Loucy (cell line): ENCODE measurements around the gene DNAH11.

ENCODE experiments used
- H2AFZ ChIP-seq: fragments of 200-600 bp; sonication (generic); 2 replicates; pipeline ENCODE4 v1.6.0; 2016; ENCODE audit warnings: antibody characterized with exemption, mild to moderate bottlenecking, low read length, moderate library complexity
- H3F3A ChIP-seq: fragments of 200-600 bp; 2 replicates; pipeline ENCODE4 v1.6.0; 2016; ENCODE audit warnings: antibody characterized with exemption, low read depth, mild to moderate bottlenecking
- H3K27me3 ChIP-seq: fragments of 200-600 bp; sonication (generic); 2 replicates; pipeline ENCODE4 v1.6.1; 2014; ENCODE audit warnings: low read length, mild to moderate bottlenecking; ENCODE audit not compliant: insufficient read depth, poor library complexity, severe bottlenecking
- H3K36me3 ChIP-seq: fragments of 200-600 bp; sonication (generic); 2 replicates; pipeline ENCODE4 v1.6.1; 2016; ENCODE audit warnings: low read length; ENCODE audit not compliant: insufficient read depth
- H3K4me1 ChIP-seq: fragments of 200-600 bp; sonication (generic); 2 replicates; pipeline ENCODE4 v1.5.1; 2014; ENCODE audit warnings: low read length, mild to moderate bottlenecking; ENCODE audit not compliant: insufficient read depth, poor library complexity, severe bottlenecking
- H3K4me2 ChIP-seq: fragments of 200-600 bp; sonication (generic); 2 replicates; pipeline ENCODE4 v1.6.0; 2014; ENCODE audit warnings: antibody characterized with exemption, low read length, low read depth, mild to moderate bottlenecking; ENCODE audit not compliant: poor library complexity, severe bottlenecking
- H3K4me3 ChIP-seq: fragments of 200-600 bp; sonication (generic); 2 replicates; pipeline ENCODE4 v1.5.1; 2014; ENCODE audit warnings: low read length, mild to moderate bottlenecking, mixed read lengths; ENCODE audit not compliant: poor library complexity, severe bottlenecking
- H3K79me2 ChIP-seq: fragments of 200-600 bp; sonication (generic); 2 replicates; pipeline ENCODE4 v1.6.1; 2014; ENCODE audit warnings: low read length; ENCODE audit not compliant: insufficient read depth
- H3K9ac ChIP-seq: fragments of 200-600 bp; sonication (generic); 2 replicates; pipeline ENCODE4 v1.6.0; 2014; ENCODE audit warnings: mild to moderate bottlenecking, low read depth, low read length, moderate library complexity; ENCODE audit not compliant: poor library complexity, severe bottlenecking
- H3K9me2 ChIP-seq: fragments of 200-600 bp; sonication (generic); replicated peaks from 2 replicates; pipeline ENCODE4 v1.6.1; 2016; ENCODE audit warnings: low read depth, low read length, mixed read lengths
- H3K9me3 ChIP-seq: fragments of 200-600 bp; sonication (generic); 2 replicates; pipeline ENCODE4 v1.6.1; 2014; ENCODE audit warnings: mild to moderate bottlenecking, antibody characterized with exemption, low read length, low read depth; ENCODE audit not compliant: insufficient read depth
- H4K20me1 ChIP-seq: fragments of 200-600 bp; sonication (generic); 2 replicates; pipeline ENCODE4 v1.6.0; 2014; ENCODE audit warnings: antibody characterized with exemption, low read length, mild to moderate bottlenecking; ENCODE audit not compliant: insufficient read depth, poor library complexity, severe bottlenecking
- EZH2phosphoT487 ChIP-seq: fragments of 200-600 bp; IDR thresholded peaks from 2 replicates; pipeline ENCODE4 v1.6.1; 2018; ENCODE audit warnings: antibody characterized with exemption, mild to moderate bottlenecking, moderate library complexity, borderline replicate concordance
- TF ChIP-seq, protein P1 (sequence below): fragments of 200-600 bp; sonication (generic); conservative IDR thresholded peaks from 2 replicates; pipeline ENCODE4 v1.5.1; 2014; ENCODE audit warnings: mild to moderate bottlenecking, antibody characterized with exemption, low read length

Gene DNAH11

DNA sequence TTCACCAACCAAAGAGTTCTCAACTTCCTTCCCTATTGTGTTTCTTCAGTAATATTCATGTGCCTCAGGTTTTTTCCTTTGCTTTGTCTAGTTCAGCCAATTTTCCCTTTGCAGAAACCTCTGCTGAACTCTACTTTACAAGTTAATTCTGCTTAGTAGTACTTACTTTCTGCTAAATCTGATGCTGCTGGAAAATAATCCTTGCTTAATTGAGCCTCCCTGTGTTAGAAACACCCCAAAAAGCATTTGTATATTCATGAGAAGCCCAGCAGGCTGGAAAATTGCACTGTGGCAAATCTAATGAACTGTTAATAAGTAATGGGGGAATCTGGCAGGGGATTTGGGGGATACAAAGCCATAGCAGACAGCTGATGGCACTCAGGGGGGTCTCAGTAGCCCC is 324.4 kb downstream of the DNAH11 start:
- Histone ChIP-seq H3F3A (no peaks in the 10 kb centered on the region), H3K4me2 (no peak overlapping the region), H3K79me2 (no peaks in the 10 kb centered on the region), H3K9ac (no peak overlapping the region), H3K9me3 (no peaks in the 10 kb centered on the region), H3K4me3 (no peak overlapping the region), H3K9me2 (no peaks in the 10 kb centered on the region), H2AFZ (no peak overlapping the region), H3K4me1 (peaks cover 33% of the 10 kb centered on the region), H4K20me1 (no peaks in the 10 kb centered on the region), H3K27me3 (no peaks in the 10 kb centered on the region), H3K36me3 (no peaks in the 10 kb centered on the region)
- TF ChIP-seq, protein P1, sequence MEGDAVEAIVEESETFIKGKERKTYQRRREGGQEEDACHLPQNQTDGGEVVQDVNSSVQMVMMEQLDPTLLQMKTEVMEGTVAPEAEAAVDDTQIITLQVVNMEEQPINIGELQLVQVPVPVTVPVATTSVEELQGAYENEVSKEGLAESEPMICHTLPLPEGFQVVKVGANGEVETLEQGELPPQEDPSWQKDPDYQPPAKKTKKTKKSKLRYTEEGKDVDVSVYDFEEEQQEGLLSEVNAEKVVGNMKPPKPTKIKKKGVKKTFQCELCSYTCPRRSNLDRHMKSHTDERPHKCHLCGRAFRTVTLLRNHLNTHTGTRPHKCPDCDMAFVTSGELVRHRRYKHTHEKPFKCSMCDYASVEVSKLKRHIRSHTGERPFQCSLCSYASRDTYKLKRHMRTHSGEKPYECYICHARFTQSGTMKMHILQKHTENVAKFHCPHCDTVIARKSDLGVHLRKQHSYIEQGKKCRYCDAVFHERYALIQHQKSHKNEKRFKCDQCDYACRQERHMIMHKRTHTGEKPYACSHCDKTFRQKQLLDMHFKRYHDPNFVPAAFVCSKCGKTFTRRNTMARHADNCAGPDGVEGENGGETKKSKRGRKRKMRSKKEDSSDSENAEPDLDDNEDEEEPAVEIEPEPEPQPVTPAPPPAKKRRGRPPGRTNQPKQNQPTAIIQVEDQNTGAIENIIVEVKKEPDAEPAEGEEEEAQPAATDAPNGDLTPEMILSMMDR, result no peak
- no peak for TF ChIP-seq EZH2phosphoT487

DNA sequence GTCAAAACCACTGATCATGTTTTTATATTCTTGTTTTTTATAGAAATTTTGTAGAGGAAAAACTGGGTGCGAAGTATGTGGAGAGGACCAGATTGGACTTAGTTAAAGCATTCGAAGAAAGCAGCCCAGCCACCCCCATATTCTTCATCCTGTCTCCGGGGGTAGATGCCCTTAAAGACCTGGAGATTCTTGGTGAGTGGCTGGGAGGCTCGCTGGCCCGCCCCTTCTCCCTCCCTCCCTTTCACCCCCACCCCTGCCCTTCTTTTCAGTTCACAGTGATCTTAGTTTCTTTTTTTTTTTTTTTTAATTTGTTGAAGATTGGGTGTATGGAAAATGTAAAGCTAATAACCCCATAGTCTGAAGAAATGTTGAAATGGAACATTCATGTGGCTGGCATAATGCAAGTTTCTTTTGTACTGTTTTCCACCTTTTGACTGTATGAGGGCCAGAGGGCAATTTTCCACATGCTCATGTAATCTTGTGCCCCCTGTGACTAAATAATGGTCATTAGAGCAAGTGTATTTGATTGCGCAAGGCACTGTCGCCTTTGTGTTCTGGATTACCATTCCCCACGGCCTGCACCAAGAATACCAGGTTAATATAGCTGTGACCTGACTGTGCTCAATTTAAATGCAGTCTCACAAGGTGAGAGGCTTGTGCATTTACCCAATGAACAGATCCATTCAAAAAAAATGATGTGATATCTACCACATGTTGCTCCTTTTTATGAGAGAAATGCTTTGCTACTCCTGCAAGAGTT is 325.2 kb downstream of the DNAH11 start:
- H3K4me1 ChIP-seq, result peaks cover 33% of the 10 kb centered on the region
- no peak overlapping the region for H3K4me2 ChIP-seq
- no peak overlapping the region for H2AFZ ChIP-seq
- no peaks in the 10 kb centered on the region for H3K36me3 ChIP-seq
- H3K9me3 ChIP-seq, result no peaks in the 10 kb centered on the region
- H3K9ac ChIP-seq, result no peak overlapping the region
- no peak for TF ChIP-seq EZH2phosphoT487
- TF ChIP-seq, protein P1, result no peak
- no peaks in the 10 kb centered on the region for H3K27me3 ChIP-seq
- no peaks in the 10 kb centered on the region for H4K20me1 ChIP-seq
- H3F3A ChIP-seq, result no peaks in the 10 kb centered on the region
- no peaks in the 10 kb centered on the region for H3K79me2 ChIP-seq
- no peak overlapping the region for H3K4me3 ChIP-seq
- no peaks in the 10 kb centered on the region for H3K9me2 ChIP-seq

DNA sequence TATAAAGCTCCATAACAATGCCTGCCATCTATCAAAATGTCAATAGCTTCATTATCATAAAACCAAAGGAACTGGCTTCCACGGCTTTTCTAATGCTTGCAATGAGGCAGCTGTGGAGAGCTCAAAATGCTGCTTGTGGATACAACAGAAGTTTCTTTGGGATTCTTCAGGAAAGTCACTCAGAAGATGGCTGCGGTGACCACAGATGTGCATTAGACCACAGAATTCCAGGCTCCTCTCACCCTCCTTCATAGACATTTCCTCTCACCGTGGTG is 325.7 kb downstream of the DNAH11 start:
- H3K4me3 ChIP-seq, result no peak overlapping the region
- no peaks in the 10 kb centered on the region for H3K36me3 ChIP-seq
- TF ChIP-seq EZH2phosphoT487, result no peak
- TF ChIP-seq, protein P1, result no peak
- H3K4me2 ChIP-seq, result no peak overlapping the region
- H3K9me3 ChIP-seq, result no peaks in the 10 kb centered on the region
- H3K4me1 ChIP-seq, result peaks cover 33% of the 10 kb centered on the region
- H3K9ac ChIP-seq, result no peak overlapping the region
- H2AFZ ChIP-seq, result no peak overlapping the region
- no peaks in the 10 kb centered on the region for H4K20me1 ChIP-seq
- no peaks in the 10 kb centered on the region for H3K9me2 ChIP-seq
- H3K27me3 ChIP-seq, result no peaks in the 10 kb centered on the region
- no peaks in the 10 kb centered on the region for H3K79me2 ChIP-seq
- no peaks in the 10 kb centered on the region for H3F3A ChIP-seq
